AG04449 (cell line): ENCODE measurements around the gene KNOP1.
"Not testable (repeated sequence)": the region's sequence is repeated elsewhere in the genome, so short reads cannot be mapped to it uniquely, and the experiment has no call there.

Experiments
- CTCF ChIA-PET: fragments of 350-600 bp; formaldehyde crosslinking; extraction: SDS; loops from one replicate; lab custom pipeline; 2021; ENCODE audit warnings: antibody characterized with exemption; lab: Yijun Ruan, JAX
- POLR2A ChIA-PET: fragments of 400-600, 350-600 bp; formaldehyde crosslinking; extraction: SDS; loops from one replicate; lab custom pipeline; 2020; ENCODE audit warnings: antibody characterized with exemption, inconsistent platforms; lab: Yijun Ruan, JAX
- DNase-seq: peaks from one replicate; pipeline ENCODE4 v3.0.0-alpha.2; 2010; ENCODE audit warnings: low read depth, low spot score
- H3K4me3 ChIP-seq: 2 replicates; pipeline ENCODE4 v1.5.1; 2011; ENCODE audit warnings: low read depth, mild to moderate bottlenecking, control low read depth, low read length
- TF ChIP-seq, protein P1 (sequence below): IDR thresholded peaks from one replicate; pipeline ENCODE4 v1.5.1; 2011; ENCODE audit warnings: mild to moderate bottlenecking, moderate library complexity, low read length, control low read depth, inconsistent platforms; ENCODE audit not compliant: insufficient read depth; ENCODE audit errors: missing control alignments

KNOP1 gene

DNA sequence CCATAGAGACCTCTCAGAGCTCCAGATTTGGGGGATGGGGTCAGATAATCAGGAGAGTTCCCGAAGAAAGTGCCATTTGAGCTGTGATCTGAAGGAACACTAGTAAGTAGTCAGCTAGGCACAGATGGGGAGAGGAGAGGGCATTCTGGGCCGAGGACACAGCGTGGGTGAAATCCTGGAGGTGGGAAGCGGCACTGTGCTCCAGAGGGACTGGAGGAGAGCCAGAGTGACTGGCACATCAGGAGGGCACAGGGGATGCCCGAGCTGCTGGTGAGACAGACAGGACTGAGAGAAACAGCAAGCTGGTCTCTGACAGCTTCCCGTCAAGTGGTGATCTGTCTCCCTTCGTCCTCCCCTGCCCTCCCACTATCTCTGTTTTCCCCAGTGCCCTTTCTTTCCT is 40.6 kb downstream of the KNOP1 start:
- no peak for DNase-seq
- CTCF ChIA-PET, result interaction anchor here (0.8 to 1.1 kb wide), 2 partner anchors 9 to 94 kb away, joined by 3 read pairs; no protein-coding TSS in a partner anchor
- TF ChIP-seq, protein P1, sequence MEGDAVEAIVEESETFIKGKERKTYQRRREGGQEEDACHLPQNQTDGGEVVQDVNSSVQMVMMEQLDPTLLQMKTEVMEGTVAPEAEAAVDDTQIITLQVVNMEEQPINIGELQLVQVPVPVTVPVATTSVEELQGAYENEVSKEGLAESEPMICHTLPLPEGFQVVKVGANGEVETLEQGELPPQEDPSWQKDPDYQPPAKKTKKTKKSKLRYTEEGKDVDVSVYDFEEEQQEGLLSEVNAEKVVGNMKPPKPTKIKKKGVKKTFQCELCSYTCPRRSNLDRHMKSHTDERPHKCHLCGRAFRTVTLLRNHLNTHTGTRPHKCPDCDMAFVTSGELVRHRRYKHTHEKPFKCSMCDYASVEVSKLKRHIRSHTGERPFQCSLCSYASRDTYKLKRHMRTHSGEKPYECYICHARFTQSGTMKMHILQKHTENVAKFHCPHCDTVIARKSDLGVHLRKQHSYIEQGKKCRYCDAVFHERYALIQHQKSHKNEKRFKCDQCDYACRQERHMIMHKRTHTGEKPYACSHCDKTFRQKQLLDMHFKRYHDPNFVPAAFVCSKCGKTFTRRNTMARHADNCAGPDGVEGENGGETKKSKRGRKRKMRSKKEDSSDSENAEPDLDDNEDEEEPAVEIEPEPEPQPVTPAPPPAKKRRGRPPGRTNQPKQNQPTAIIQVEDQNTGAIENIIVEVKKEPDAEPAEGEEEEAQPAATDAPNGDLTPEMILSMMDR, result no peak
- POLR2A ChIA-PET, result no interaction called here
- H3K4me3 ChIP-seq, result no peak overlapping the region

DNA sequence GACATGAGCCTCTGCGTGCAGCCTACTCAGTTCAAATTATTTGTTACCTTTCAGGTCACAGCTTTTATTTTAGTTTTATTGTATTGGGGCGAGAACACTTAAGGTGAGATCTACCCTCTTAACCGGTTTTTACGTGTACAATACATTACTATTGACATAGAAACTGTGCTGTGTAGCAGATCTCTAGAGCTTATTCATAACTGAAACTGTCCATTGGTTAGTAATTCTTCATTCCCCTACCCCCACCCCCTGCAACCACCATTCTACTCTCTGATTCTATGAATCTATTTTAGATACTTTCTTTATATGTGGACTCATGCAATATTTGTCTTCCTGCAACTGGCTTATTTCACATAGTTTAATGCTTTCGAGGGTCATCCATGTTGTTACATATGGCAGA is 43.5 kb downstream of the KNOP1 start:
- ChIA-PET CTCF (no interaction called here), POLR2A (no interaction called here)
- no peak overlapping the region for H3K4me3 ChIP-seq
- no peak for DNase-seq
- TF ChIP-seq, protein P1, result no peak

DNA sequence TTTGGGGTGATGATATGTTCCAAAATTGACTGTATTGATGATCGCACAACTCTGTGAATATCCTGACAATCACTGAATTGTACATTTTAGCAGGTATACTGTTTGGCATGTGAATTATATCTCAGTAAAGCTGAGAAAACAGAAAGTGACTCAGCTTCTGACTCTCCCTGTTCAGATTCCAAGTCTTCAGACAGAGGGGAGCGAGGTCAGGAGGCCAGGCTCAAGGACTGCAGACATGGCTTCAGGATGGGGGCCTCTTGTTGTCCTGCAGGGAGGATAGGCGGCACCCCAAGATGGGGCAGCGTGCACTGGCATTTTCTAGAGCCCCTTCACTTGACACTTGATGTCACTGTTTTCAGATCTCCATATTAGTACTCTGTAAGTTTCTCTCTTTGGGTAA is 45.6 kb downstream of the KNOP1 start:
- ChIA-PET POLR2A (interaction anchor here (0.6 kb wide), 1 partner anchor 192 kb away, joined by 3 read pairs; no protein-coding TSS in a partner anchor), CTCF (interaction anchor here (0.7 to 1.6 kb wide), 6 partner anchors 17 to 212 kb away, joined by 3 to 5 read pairs (median 4); partner anchors contain the start of gene GPRC5B)
- DNase-seq, result peak; percentile 2
- TF ChIP-seq, protein P1, result no peak
- H3K4me3 ChIP-seq, result no peak overlapping the region

DNA sequence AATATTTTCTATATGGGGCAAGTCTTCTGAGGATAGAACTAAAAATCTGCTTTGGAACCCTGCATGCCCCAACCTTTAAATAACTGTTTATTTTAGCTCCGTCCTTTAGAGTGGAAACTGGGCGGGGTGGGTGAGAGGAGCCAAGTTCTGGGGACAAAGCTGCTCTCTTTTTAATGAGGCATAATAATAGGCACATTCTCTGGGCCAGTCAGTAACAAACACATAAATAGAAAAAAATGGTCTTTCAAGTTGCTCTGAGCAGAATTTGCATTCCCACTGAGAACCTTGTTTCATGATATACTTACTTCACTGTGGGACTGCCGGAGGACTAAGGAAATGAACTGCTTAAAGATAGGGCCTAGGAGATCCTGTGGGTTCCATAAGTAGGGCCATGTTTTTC is 51.5 kb downstream of the KNOP1 start:
- TF ChIP-seq, protein P1, result no peak
- ChIA-PET POLR2A (no interaction called here), CTCF (interaction anchor here (0.7 to 1.3 kb wide), 2 partner anchors 16 to 83 kb away, joined by 3 to 4 read pairs; no protein-coding TSS in a partner anchor)
- H3K4me3 ChIP-seq, result no peak overlapping the region
- no peak for DNase-seq

DNA sequence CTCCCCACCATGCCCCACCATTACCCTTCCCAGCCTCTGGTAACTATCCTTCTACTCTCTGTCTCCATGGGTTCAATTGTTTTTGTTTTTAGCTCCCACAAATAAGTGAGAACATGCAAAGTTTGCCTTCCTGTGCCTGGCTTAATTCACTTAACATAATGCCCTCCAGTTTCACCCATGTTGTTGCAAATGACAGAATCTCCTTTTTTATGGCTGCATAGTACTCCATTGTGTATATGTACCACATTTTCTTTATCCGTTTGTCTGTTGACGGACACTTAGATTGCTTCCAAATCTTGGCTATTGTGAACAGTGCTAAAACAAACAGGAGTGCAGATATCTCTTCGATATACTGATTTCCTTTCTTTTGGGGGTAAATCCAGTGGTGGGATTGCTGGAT is 52.7 kb downstream of the KNOP1 start:
- H3K4me3 ChIP-seq, POLR2A ChIA-PET, DNase-seq: not testable (repeated sequence)
- CTCF ChIA-PET, result interaction anchor here (1.3 kb wide), 1 partner anchor 82 kb away, joined by 3 read pairs; no protein-coding TSS in a partner anchor

DNA sequence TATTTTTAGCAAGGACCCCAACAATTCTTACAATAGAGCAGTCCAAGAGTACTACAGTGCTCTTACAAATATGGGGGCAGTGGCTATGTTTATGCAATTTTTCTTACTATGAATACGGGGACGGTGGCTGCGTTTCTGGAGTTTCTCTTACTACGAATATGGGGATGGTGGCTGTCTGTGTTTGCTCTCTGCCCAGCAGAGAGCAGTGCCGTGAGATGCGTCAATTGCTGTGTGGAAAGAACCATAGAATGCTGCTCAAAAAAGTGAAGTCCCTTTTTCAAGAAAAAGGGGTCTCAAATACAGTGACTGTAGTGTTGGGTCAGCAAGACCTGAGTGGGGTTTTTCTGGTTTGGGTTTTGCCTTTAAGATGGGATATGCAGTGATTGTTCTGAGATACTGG is 53.9 kb downstream of the KNOP1 start:
- TF ChIP-seq, protein P1, result no peak
- ChIA-PET POLR2A (no interaction called here), CTCF (interaction anchor here (1.1 to 1.7 kb wide), 2 partner anchors 18 to 224 kb away, joined by 3 to 5 read pairs; no protein-coding TSS in a partner anchor)
- H3K4me3 ChIP-seq, result no peak overlapping the region
- DNase-seq, result no peak

DNA sequence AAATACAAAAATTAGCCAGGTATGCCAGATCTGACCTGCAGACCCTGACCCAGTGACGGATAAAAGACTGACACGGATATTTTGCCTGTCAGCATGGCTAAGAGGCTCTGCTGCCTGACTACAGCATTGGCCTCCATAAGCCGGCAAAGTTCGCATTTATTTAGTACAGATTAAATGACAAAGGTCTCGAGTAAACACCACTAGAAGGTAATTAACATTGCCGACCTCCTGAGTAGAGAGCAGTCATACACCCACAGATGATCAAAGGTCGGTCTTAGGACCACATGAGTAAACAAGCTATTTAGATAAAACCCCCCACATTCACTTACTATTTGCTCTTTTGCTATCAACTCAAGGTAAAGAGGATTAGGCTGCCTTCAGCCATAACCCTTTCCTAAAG is 55.7 kb downstream of the KNOP1 start:
- TF ChIP-seq, protein P1, result no peak
- no peak overlapping the region for H3K4me3 ChIP-seq
- CTCF ChIA-PET, result interaction anchor here (1.1 to 2.0 kb wide), 3 partner anchors 20 to 245 kb away, joined by 3 to 5 read pairs (median 5); no protein-coding TSS in a partner anchor
- DNase-seq, result no peak
- POLR2A ChIA-PET, result interaction anchor here (0.6 kb wide), 1 partner anchor 34 kb away, joined by 3 read pairs; no protein-coding TSS in a partner anchor
